SK-N-SH treated with all-trans-retinoic acid at 6 μM for 48 hours (cell line): Measurements from ENCODE around the gene WEE2.

ENCODE experiments used
- ATAC-seq: fragments of 200-7000 bp; cut with Tn5 transposase; 3 replicates; pipeline ENCODE4 v1.9.1; 2020; ENCODE audit warnings: mild to moderate bottlenecking, moderate library complexity
- ARNTL ChIP-seq: fragments of 450-650 bp; formaldehyde crosslinking; IDR thresholded peaks from 2 replicates; pipeline ENCODE4 v1.5.0; 2020; ENCODE audit warnings: low read depth, mild to moderate bottlenecking, moderate library complexity, borderline replicate concordance
- BACH2 ChIP-seq: fragments of 250-450 bp; sonication (Bioruptor Pico); IDR thresholded peaks from 2 replicates; pipeline ENCODE4 v1.9.0; 2021; ENCODE audit warnings: mild to moderate bottlenecking, borderline replicate concordance
- CSDC2 ChIP-seq: fragments of 250-450 bp; sonication (Bioruptor Pico); IDR thresholded peaks from 2 replicates; pipeline ENCODE4 v1.5.0; 2020; ENCODE audit warnings: mild to moderate bottlenecking, moderate library complexity
- ESRRG ChIP-seq: fragments of 250-450 bp; sonication (Bioruptor Pico); IDR thresholded peaks from 2 replicates; pipeline ENCODE4 v1.6.1; 2021; ENCODE audit warnings: mild to moderate bottlenecking
- GLIS3 ChIP-seq: fragments of 250-450 bp; sonication (Bioruptor Pico); IDR thresholded peaks from 2 replicates; pipeline ENCODE4 v1.5.0; 2020; ENCODE audit warnings: mild to moderate bottlenecking, moderate library complexity
- ISL1 ChIP-seq: fragments of 250-450 bp; sonication (Bioruptor Pico); IDR thresholded peaks from 2 replicates; pipeline ENCODE4 v2.1.2; 2022; ENCODE audit warnings: mild to moderate bottlenecking, moderate library complexity
- OSR1 ChIP-seq: fragments of 250-450 bp; sonication (Bioruptor Pico); IDR thresholded peaks from 2 replicates; pipeline ENCODE4 v1.8.0; 2022; ENCODE audit warnings: moderate library complexity, mild to moderate bottlenecking, inconsistent platforms
- PPARA ChIP-seq: fragments of 250-450 bp; sonication (Bioruptor Pico); IDR thresholded peaks from 2 replicates; pipeline ENCODE4 v1.5.0; 2020; ENCODE audit warnings: mild to moderate bottlenecking, borderline replicate concordance
- TCF4 ChIP-seq: fragments of 250-450 bp; sonication (Bioruptor Pico); IDR thresholded peaks from 2 replicates; pipeline ENCODE4 v1.8.0; 2021; ENCODE audit warnings: mild to moderate bottlenecking, moderate library complexity, borderline replicate concordance
- TOX ChIP-seq: fragments of 250-450 bp; sonication (Bioruptor Pico); IDR thresholded peaks from 2 replicates; pipeline ENCODE4 v1.8.0; 2021; ENCODE audit warnings: mild to moderate bottlenecking, moderate library complexity, borderline replicate concordance
- ZC3H10 ChIP-seq: fragments of 250-450 bp; sonication (Bioruptor Pico); IDR thresholded peaks from 2 replicates; pipeline ENCODE4 v1.5.1; 2021; ENCODE audit warnings: mild to moderate bottlenecking, moderate library complexity
- ZNF565 ChIP-seq: fragments of 450-650 bp; formaldehyde crosslinking; conservative IDR thresholded peaks from 2 replicates; pipeline ENCODE4 v1.5.0; 2020; ENCODE audit warnings: low read depth, mild to moderate bottlenecking, moderate library complexity
- ZNF70 ChIP-seq: fragments of 450-650 bp; formaldehyde crosslinking; IDR thresholded peaks from 2 replicates; pipeline ENCODE4 v1.5.0; 2020; ENCODE audit warnings: mild to moderate bottlenecking, moderate library complexity
- ZNF8 ChIP-seq: fragments of 450-650 bp; formaldehyde crosslinking; IDR thresholded peaks from 2 replicates; pipeline ENCODE4 v1.5.0; 2020; ENCODE audit warnings: mild to moderate bottlenecking, moderate library complexity
- TF ChIP-seq, protein P1 (sequence below): fragments of 250-450 bp; sonication (Bioruptor Pico); IDR thresholded peaks from 2 replicates; pipeline ENCODE4 v1.8.0; 2021; ENCODE audit warnings: low read depth, mild to moderate bottlenecking, moderate library complexity, borderline replicate concordance
- TF ChIP-seq, protein P2 (sequence below): fragments of 250-450 bp; sonication (Bioruptor Pico); IDR thresholded peaks from 2 replicates; pipeline ENCODE4 v1.5.0; 2020; ENCODE audit warnings: mild to moderate bottlenecking, moderate library complexity
- TF ChIP-seq, protein P3 (sequence below): fragments of 250-450 bp; sonication (Bioruptor Pico); IDR thresholded peaks from 2 replicates; pipeline ENCODE4 v1.5.1; 2021; ENCODE audit warnings: mild to moderate bottlenecking, moderate library complexity
- TF ChIP-seq, protein P4 (sequence below): fragments of 250-450 bp; sonication (Bioruptor Pico); IDR thresholded peaks from 2 replicates; pipeline ENCODE4 v1.8.0; 2020; ENCODE audit warnings: mild to moderate bottlenecking, moderate library complexity, borderline replicate concordance
- TF ChIP-seq, protein P5 (sequence below): fragments of 250-450 bp; sonication (Bioruptor Pico); IDR thresholded peaks from 2 replicates; pipeline ENCODE4 v1.5.1; 2020; ENCODE audit warnings: low read depth, mild to moderate bottlenecking, moderate library complexity

WEE2 gene

DNA sequence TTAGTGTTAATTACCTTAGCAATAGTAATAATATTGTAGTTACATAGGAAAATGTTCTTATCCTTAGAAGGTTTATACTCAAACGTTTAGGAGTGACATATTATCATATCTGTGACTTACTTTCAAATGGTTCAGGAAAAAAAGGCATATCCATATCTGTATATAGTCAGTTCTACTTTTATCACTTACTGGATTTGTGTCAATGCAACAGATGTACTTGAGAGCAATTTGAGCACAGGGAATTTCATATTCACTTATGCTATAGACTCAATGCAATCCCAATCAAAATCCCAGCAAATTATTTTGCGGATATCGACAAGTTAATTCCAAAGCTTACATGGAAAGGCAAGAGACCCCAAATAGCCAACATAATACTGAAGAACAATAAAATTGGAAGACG is 16.2 kb upstream of the WEE2 start:
- TF ChIP-seq, protein P1, sequence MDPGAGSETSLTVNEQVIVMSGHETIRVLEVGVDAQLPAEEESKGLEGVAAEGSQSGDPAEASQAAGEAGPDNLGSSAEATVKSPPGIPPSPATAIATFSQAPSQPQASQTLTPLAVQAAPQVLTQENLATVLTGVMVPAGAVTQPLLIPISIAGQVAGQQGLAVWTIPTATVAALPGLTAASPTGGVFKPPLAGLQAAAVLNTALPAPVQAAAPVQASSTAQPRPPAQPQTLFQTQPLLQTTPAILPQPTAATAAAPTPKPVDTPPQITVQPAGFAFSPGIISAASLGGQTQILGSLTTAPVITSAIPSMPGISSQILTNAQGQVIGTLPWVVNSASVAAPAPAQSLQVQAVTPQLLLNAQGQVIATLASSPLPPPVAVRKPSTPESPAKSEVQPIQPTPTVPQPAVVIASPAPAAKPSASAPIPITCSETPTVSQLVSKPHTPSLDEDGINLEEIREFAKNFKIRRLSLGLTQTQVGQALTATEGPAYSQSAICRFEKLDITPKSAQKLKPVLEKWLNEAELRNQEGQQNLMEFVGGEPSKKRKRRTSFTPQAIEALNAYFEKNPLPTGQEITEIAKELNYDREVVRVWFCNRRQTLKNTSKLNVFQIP (CRISPR knock-in tag) = no peak
- TF ChIP-seq, protein P2, sequence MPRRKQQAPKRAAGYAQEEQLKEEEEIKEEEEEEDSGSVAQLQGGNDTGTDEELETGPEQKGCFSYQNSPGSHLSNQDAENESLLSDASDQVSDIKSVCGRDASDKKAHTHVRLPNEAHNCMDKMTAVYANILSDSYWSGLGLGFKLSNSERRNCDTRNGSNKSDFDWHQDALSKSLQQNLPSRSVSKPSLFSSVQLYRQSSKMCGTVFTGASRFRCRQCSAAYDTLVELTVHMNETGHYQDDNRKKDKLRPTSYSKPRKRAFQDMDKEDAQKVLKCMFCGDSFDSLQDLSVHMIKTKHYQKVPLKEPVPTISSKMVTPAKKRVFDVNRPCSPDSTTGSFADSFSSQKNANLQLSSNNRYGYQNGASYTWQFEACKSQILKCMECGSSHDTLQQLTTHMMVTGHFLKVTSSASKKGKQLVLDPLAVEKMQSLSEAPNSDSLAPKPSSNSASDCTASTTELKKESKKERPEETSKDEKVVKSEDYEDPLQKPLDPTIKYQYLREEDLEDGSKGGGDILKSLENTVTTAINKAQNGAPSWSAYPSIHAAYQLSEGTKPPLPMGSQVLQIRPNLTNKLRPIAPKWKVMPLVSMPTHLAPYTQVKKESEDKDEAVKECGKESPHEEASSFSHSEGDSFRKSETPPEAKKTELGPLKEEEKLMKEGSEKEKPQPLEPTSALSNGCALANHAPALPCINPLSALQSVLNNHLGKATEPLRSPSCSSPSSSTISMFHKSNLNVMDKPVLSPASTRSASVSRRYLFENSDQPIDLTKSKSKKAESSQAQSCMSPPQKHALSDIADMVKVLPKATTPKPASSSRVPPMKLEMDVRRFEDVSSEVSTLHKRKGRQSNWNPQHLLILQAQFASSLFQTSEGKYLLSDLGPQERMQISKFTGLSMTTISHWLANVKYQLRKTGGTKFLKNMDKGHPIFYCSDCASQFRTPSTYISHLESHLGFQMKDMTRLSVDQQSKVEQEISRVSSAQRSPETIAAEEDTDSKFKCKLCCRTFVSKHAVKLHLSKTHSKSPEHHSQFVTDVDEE (CRISPR knock-in tag) = no peak
- no peak for TF ChIP-seq ARNTL (CRISPR knock-in tag)
- TF ChIP-seq, protein P3, sequence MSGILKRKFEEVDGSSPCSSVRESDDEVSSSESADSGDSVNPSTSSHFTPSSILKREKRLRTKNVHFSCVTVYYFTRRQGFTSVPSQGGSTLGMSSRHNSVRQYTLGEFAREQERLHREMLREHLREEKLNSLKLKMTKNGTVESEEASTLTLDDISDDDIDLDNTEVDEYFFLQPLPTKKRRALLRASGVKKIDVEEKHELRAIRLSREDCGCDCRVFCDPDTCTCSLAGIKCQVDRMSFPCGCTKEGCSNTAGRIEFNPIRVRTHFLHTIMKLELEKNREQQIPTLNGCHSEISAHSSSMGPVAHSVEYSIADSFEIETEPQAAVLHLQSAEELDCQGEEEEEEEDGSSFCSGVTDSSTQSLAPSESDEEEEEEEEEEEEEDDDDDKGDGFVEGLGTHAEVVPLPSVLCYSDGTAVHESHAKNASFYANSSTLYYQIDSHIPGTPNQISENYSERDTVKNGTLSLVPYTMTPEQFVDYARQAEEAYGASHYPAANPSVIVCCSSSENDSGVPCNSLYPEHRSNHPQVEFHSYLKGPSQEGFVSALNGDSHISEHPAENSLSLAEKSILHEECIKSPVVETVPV (CRISPR knock-in tag) = no peak
- no peak for TF ChIP-seq ZNF70 (CRISPR knock-in tag)
- TF ChIP-seq, all 23 proteins: peak for 0

DNA sequence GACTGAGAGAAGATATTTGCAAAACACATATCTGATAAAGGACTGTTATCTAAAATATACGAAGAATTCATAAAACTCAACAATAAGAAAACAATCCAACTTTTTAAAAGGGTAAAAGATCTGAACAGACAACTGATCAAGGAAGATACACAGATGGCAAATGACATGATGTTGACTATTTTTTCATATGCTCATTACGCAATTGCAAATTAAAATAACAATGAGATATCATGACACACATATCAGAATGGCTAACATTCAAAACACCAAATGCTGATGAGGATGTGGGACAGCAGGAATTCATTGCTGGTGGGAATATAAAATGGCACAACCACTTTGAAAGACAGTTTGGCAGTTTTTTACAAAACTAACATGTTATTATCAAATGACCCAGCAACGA is 15.1 kb upstream of the WEE2 start:
- TF ChIP-seq, protein P1 (CRISPR knock-in tag) = no peak
- TF ChIP-seq TOX = no peak
- TF ChIP-seq ZC3H10 (CRISPR knock-in tag) = no peak
- TF ChIP-seq BACH2 (CRISPR knock-in tag) = no peak
- TF ChIP-seq TCF4 (CRISPR knock-in tag) = no peak
- TF ChIP-seq CSDC2 (CRISPR knock-in tag) = no peak
- TF ChIP-seq GLIS3 = no peak
- TF ChIP-seq PPARA (CRISPR knock-in tag) = no peak
- TF ChIP-seq ZNF8 (CRISPR knock-in tag) = no peak
- no peak for TF ChIP-seq ISL1
- no peak for TF ChIP-seq OSR1 (CRISPR knock-in tag)
- TF ChIP-seq ESRRG (CRISPR knock-in tag) = no peak
- TF ChIP-seq, protein P4, sequence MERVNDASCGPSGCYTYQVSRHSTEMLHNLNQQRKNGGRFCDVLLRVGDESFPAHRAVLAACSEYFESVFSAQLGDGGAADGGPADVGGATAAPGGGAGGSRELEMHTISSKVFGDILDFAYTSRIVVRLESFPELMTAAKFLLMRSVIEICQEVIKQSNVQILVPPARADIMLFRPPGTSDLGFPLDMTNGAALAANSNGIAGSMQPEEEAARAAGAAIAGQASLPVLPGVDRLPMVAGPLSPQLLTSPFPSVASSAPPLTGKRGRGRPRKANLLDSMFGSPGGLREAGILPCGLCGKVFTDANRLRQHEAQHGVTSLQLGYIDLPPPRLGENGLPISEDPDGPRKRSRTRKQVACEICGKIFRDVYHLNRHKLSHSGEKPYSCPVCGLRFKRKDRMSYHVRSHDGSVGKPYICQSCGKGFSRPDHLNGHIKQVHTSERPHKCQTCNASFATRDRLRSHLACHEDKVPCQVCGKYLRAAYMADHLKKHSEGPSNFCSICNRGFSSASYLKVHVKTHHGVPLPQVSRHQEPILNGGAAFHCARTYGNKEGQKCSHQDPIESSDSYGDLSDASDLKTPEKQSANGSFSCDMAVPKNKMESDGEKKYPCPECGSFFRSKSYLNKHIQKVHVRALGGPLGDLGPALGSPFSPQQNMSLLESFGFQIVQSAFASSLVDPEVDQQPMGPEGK = no peak

More for the DNA sequence above, 16.2 kb upstream of the WEE2 start:
- no peak for ATAC-seq

DNA sequence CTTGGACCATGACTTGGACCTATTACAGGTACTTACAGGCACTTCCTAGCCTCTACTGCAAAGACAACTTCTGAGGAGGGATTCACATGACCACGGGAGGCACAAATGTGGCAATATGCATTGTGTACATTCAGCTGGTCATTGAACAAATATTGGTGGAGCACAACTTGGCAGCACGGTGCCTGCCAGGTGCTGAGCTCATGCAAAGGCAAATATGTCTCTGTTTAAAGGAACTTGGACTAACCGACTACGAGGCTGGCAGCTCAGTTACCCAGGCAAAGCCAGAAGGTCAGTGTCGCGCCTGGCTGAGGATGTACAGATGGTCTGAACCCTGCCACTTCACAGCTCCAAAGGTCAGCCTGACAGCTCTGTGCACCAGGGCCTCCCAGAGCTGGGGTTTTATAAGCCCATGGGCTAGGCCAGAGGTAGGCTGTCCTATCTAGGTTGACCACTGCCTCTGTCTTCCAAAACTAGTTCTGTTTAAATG is 12.3 kb upstream of the WEE2 start:
- no peak for ATAC-seq
- no peak for TF ChIP-seq BACH2 (CRISPR knock-in tag)
- no peak for TF ChIP-seq CSDC2 (CRISPR knock-in tag)
- TF ChIP-seq, protein P5, sequence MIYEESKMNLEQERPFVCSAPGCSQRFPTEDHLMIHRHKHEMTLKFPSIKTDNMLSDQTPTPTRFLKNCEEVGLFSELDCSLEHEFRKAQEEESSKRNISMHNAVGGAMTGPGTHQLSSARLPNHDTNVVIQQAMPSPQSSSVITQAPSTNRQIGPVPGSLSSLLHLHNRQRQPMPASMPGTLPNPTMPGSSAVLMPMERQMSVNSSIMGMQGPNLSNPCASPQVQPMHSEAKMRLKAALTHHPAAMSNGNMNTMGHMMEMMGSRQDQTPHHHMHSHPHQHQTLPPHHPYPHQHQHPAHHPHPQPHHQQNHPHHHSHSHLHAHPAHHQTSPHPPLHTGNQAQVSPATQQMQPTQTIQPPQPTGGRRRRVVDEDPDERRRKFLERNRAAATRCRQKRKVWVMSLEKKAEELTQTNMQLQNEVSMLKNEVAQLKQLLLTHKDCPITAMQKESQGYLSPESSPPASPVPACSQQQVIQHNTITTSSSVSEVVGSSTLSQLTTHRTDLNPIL (CRISPR knock-in tag) = no peak
- no peak for TF ChIP-seq ZNF8 (CRISPR knock-in tag)
- no peak for TF ChIP-seq TCF4 (CRISPR knock-in tag)
- TF ChIP-seq ESRRG (CRISPR knock-in tag) = no peak
- TF ChIP-seq ZNF70 (CRISPR knock-in tag) = no peak
- TF ChIP-seq, protein P2 (CRISPR knock-in tag) = no peak
- no peak for TF ChIP-seq GLIS3
- TF ChIP-seq ZNF565 = no peak
- no peak for TF ChIP-seq ISL1
- no peak for TF ChIP-seq PPARA (CRISPR knock-in tag)
- TF ChIP-seq, protein P4 = no peak

More for the DNA sequence above, 15.1 kb upstream of the WEE2 start:
- no peak for ATAC-seq
